ENCODE data around the gene TSC1. TPM values are rescaled to one million over a fixed set of nuclear protein-coding genes. Genes with fewer than 3 reads are reported as not detected.

The TSC1 gene
- total RNA-seq, 2 experiments from 2014 or later: 29.8 to 30.3 TPM

GRCh38 chr9:132943651-132944293 lies 644 bp downstream of the TSC1 start:
- CTCF ChIA-PET: interaction anchor here (0.5 to 2.2 kb wide), 9 partner anchors 9 to 274 kb away, joined by 3 to 8 read pairs (median 3); partner anchors contain the start of gene DDX31
- H3K36me3 Mint-ChIP-seq: peaks cover 2% of the 10 kb centered on the region
- peaks cover 22% of the 10 kb centered on the region for H3K4me1 Mint-ChIP-seq
- H3K4me3 Mint-ChIP-seq: peak overlapping the region; percentile 95
- peak overlapping the region; percentile 73 for H3K27ac Mint-ChIP-seq
- DNase-seq (no peak), ATAC-seq (no peak)
- no peaks in the 10 kb centered on the region for H3K27me3 Mint-ChIP-seq
- H3K9me3 Mint-ChIP-seq (ENCODE audit: low read depth): no peaks in the 10 kb centered on the region

GRCh38 chr9:132942541-132943182 lies 1.8 kb downstream of the TSC1 start:
- Mint-ChIP-seq H3K27ac (no peak overlapping the region), H3K27me3 (no peaks in the 10 kb centered on the region), H3K4me1 (peaks cover 22% of the 10 kb centered on the region), H3K9me3 (ENCODE audit: low read depth) (no peaks in the 10 kb centered on the region), H3K4me3 (no peak overlapping the region), H3K36me3 (peaks cover 2% of the 10 kb centered on the region)
- CTCF ChIA-PET: interaction anchor here (0.8 to 1.9 kb wide), 6 partner anchors 9 to 131 kb away, joined by 3 to 7 read pairs (median 3); no protein-coding TSS in a partner anchor
- DNase-seq: no peak
- no peak for ATAC-seq

- H3K4me1 Mint-ChIP-seq: peaks cover 16% of the 10 kb centered on the region
- peaks cover 2% of the 10 kb centered on the region for H3K36me3 Mint-ChIP-seq
- ATAC-seq (no peak), DNase-seq (no peak)
- H3K9me3 Mint-ChIP-seq (ENCODE audit: low read depth): no peaks in the 10 kb centered on the region
- no peak overlapping the region for H3K4me3 Mint-ChIP-seq
- no peaks in the 10 kb centered on the region for H3K27me3 Mint-ChIP-seq
- no peak overlapping the region for H3K27ac Mint-ChIP-seq
- CTCF ChIA-PET: no interaction called here
These were observed 5.2 kb downstream of the TSC1 start for GRCh38 chr9:132939169-132939568.

DNA sequence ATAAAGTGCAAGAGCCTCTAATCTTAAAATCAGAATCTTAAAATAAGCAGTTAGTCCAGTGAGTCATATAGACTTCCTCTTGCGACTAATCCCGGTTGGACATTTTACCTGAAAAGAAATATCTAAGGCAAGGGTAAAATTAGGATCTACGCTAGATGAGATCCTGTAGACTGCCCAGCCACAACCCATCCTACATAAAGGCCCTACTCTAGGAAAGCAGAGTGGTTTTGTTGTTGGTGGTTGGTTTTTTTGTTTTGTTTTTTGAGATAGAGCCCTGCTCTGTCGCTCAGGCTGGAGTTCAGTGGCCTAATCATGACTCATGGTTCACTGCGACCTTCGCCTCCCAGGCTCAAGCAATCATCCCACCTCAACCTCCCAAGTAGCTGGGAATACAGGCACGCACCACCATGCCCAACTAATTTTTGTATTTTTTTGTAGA lies 6.9 kb downstream of the TSC1 start:
- DNase-seq: no peak
- Mint-ChIP-seq H3K9me3 (ENCODE audit: low read depth) (no peaks in the 10 kb centered on the region), H3K4me3 (no peak overlapping the region), H3K27me3 (no peaks in the 10 kb centered on the region), H3K4me1 (peaks cover 3% of the 10 kb centered on the region), H3K27ac (no peak overlapping the region), H3K36me3 (peaks cover 6% of the 10 kb centered on the region)
- ATAC-seq: no peak
- CTCF ChIA-PET: no interaction called here

GRCh38 chr9:132935026-132935425 lies 9.4 kb downstream of the TSC1 start:
- no peaks in the 10 kb centered on the region for H3K4me1 Mint-ChIP-seq
- ATAC-seq: no peak
- no peaks in the 10 kb centered on the region for H3K9me3 Mint-ChIP-seq (ENCODE audit: low read depth)
- no peak overlapping the region for H3K4me3 Mint-ChIP-seq
- no peak for DNase-seq
- no peak overlapping the region for H3K27ac Mint-ChIP-seq
- H3K36me3 Mint-ChIP-seq: peaks cover 10% of the 10 kb centered on the region
- CTCF ChIA-PET: interaction anchor here (1.1 to 2.3 kb wide), 3 partner anchors 9 to 34 kb away, joined by 4 to 7 read pairs (median 5); partner anchors contain the start of gene TSC1
- no peaks in the 10 kb centered on the region for H3K27me3 Mint-ChIP-seq

DNA sequence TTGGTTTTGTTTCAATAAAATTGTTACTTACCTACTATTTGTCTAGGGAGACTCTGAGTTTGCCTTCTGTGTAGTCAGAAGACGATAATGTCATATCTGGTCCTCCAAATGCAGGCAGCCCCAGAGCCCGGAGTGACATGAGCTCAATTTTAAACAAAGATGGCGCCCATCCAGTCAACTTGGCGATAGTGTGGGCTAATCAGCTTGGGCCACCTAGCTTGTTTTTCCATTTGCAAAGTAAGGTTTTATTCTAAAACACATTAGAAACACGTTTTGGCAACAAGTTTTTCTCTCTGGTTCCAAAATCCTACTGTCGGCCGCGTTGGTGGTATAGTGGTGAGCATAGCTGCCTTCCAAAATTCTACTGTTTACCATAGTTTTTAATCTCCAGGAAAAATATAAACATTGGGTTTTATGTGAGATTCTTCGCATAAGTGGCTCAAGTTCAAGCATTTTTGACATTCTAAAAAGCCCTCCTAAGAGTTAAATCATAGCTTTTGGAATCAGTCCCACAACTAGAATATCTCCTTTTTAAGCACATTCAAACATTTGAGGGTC lies 13.2 kb downstream of the TSC1 start:
- CTCF ChIA-PET: interaction anchor here (2.3 kb wide), 1 partner anchor 12 kb away, joined by 7 read pairs; the partner anchor contains the start of gene TSC1
- ATAC-seq (no peak), DNase-seq (no peak)
- Mint-ChIP-seq H3K4me3 (no peak overlapping the region), H3K9me3 (ENCODE audit: low read depth) (no peaks in the 10 kb centered on the region), H3K4me1 (no peaks in the 10 kb centered on the region), H3K27ac (no peak overlapping the region), H3K27me3 (no peaks in the 10 kb centered on the region), H3K36me3 (peaks cover 18% of the 10 kb centered on the region)

GRCh38 chr9:132927704-132928103 lies 16.7 kb downstream of the TSC1 start:
- CTCF ChIA-PET: interaction anchor here (0.9 kb wide), 1 partner anchor 25 kb away, joined by 4 read pairs; no protein-coding TSS in a partner anchor
- Mint-ChIP-seq H3K4me3 (no peak overlapping the region), H3K27ac (no peak overlapping the region), H3K36me3 (peaks cover 19% of the 10 kb centered on the region), H3K9me3 (ENCODE audit: low read depth) (no peaks in the 10 kb centered on the region), H3K4me1 (no peaks in the 10 kb centered on the region), H3K27me3 (no peaks in the 10 kb centered on the region)
- ATAC-seq (no peak), DNase-seq (no peak)

DNA sequence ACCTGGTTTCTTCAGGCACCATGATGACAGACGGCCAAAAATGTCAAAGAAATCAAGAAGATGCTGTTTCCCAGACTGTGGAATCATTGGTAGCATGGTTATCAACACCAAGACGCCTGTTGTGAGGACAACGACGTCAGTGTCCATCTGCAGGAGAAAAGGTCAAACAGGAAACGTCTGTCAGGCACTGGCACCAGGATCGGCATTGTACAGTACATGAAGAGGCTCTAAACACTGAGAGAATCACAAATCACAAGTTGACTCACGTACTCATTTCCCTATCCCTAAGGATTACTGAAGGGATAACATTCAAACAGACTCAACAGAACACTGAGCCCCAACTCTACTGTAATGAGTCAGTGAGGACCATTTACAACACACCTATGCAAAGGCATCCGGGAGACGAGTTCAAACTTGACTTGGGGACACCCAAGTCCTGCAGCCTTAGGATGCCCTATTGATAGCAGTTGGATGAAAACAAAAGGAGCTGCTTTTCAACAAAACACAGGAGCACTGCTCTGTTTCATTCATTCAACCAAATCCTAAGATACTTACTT lies 21.0 kb downstream of the TSC1 start:
- no peaks in the 10 kb centered on the region for H3K27me3 Mint-ChIP-seq
- CTCF ChIA-PET: interaction anchor here (1.1 to 1.5 kb wide), 2 partner anchors 20 to 21 kb away, joined by 3 to 6 read pairs; no protein-coding TSS in a partner anchor
- no peaks in the 10 kb centered on the region for H3K4me1 Mint-ChIP-seq
- peaks cover 18% of the 10 kb centered on the region for H3K36me3 Mint-ChIP-seq
- no peaks in the 10 kb centered on the region for H3K9me3 Mint-ChIP-seq (ENCODE audit: low read depth)
- no peak for DNase-seq
- no peak overlapping the region for H3K4me3 Mint-ChIP-seq
- H3K27ac Mint-ChIP-seq: no peak overlapping the region
- no peak for ATAC-seq

GRCh38 chr9:132919614-132920268 lies 24.7 kb downstream of the TSC1 start:
- CTCF ChIA-PET: interaction anchor here (0.8 to 1.5 kb wide), 3 partner anchors 24 to 102 kb away, joined by 3 to 5 read pairs (median 4); no protein-coding TSS in a partner anchor
- H3K4me3 Mint-ChIP-seq: no peak overlapping the region

DNA sequence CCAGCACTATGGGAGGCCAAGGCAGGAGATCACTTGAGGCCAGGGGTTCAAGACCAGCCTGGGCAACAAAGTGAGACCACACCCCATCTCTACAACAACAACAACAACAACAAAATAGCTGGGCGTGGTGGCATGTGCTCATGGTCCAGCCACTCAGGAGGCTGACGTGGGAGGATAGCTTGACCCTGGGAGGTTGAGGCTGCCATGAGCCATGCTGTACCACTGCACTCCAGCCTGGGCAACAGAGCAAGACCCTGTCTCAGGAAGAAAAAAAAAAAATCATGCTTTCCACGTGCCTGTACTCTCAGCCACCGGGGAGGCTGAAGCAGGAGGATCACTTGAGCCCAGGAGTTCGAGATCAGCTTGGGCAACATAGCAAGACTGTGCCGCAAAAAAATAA lies 29.5 kb downstream of the TSC1 start:
- peaks cover 21% of the 10 kb centered on the region for H3K36me3 Mint-ChIP-seq
- no peak for ATAC-seq
- no peaks in the 10 kb centered on the region for H3K9me3 Mint-ChIP-seq (ENCODE audit: low read depth)
- no peaks in the 10 kb centered on the region for H3K27me3 Mint-ChIP-seq
- CTCF ChIA-PET: interaction anchor here (0.7 to 4.3 kb wide), 2 partner anchors 13 to 39 kb away, joined by 3 to 14 read pairs; no protein-coding TSS in a partner anchor
- no peak overlapping the region for H3K27ac Mint-ChIP-seq
- H3K4me3 Mint-ChIP-seq: no peak overlapping the region
- DNase-seq: no peak
- no peaks in the 10 kb centered on the region for H3K4me1 Mint-ChIP-seq

More at GRCh38 chr9:132919614-132920268, 24.7 kb downstream of the TSC1 start:
- no peaks in the 10 kb centered on the region for H3K9me3 Mint-ChIP-seq (ENCODE audit: low read depth)
- H3K27ac Mint-ChIP-seq: no peak overlapping the region
- H3K27me3 Mint-ChIP-seq: no peaks in the 10 kb centered on the region
- no peaks in the 10 kb centered on the region for H3K4me1 Mint-ChIP-seq
- no peak for DNase-seq
- peaks cover 16% of the 10 kb centered on the region for H3K36me3 Mint-ChIP-seq
- no peak for ATAC-seq

- no peaks in the 10 kb centered on the region for H3K27me3 Mint-ChIP-seq
- ATAC-seq: no peak
- H3K9me3 Mint-ChIP-seq (ENCODE audit: low read depth): no peaks in the 10 kb centered on the region
- DNase-seq: no peak
- peaks cover 16% of the 10 kb centered on the region for H3K36me3 Mint-ChIP-seq
- H3K4me1 Mint-ChIP-seq: peaks cover 12% of the 10 kb centered on the region
- H3K4me3 Mint-ChIP-seq: no peak overlapping the region
- H3K27ac Mint-ChIP-seq: no peak overlapping the region
- CTCF ChIA-PET: interaction anchor here (3.0 kb wide), 1 partner anchor 10 kb away, joined by 8 read pairs; no protein-coding TSS in a partner anchor
These were observed 32.3 kb downstream of the TSC1 start for GRCh38 chr9:132912131-132912530.

DNA sequence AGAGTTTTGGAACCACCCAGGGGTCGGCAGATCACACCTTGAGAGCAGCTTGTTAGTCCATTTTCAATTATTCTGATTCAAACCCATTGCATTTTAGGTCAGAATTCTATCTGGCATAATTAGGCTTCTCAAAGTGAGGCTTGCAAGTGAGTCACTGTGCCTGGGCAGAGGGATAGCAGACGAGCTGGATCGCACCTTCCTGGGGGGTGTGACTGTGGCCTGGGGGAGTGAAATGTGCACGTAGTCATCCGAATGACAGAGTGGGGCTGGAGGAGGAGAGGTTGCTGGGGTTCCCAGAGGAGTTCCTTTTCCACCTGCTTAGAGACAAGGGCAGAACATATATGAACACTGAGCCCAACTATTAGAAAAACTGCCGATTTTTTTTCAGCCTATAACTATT lies 34.0 kb downstream of the TSC1 start:
- Mint-ChIP-seq H3K9me3 (ENCODE audit: low read depth) (no peaks in the 10 kb centered on the region), H3K4me3 (no peak overlapping the region), H3K4me1 (peaks cover 12% of the 10 kb centered on the region), H3K27ac (no peak overlapping the region), H3K27me3 (no peaks in the 10 kb centered on the region), H3K36me3 (peaks cover 15% of the 10 kb centered on the region)
- CTCF ChIA-PET: interaction anchor here (1.0 to 1.7 kb wide), 2 partner anchors 9 to 61 kb away, joined by 3 to 5 read pairs; no protein-coding TSS in a partner anchor
- no peak for ATAC-seq
- no peak for DNase-seq

- Mint-ChIP-seq H3K4me3 (no peak overlapping the region), H3K4me1 (peaks cover 12% of the 10 kb centered on the region), H3K36me3 (peaks cover 15% of the 10 kb centered on the region), H3K27me3 (no peaks in the 10 kb centered on the region), H3K27ac (no peak overlapping the region), H3K9me3 (ENCODE audit: low read depth) (no peaks in the 10 kb centered on the region)
- DNase-seq (no peak), ATAC-seq (no peak)
- CTCF ChIA-PET: interaction anchor here (0.9 to 1.7 kb wide), 4 partner anchors 8 to 113 kb away, joined by 3 to 5 read pairs (median 4); no protein-coding TSS in a partner anchor
These were observed 35.1 kb downstream of the TSC1 start for GRCh38 chr9:132909311-132909710.

Data from activated CD8-positive, alpha-beta memory T cell treated with anti-CD3 and anti-CD28 coated beads, Interleukin-2, amount 10 ng/mL, durations not matched to agents 7 days and 5 days (primary cell).